Smooth muscle cell of the umbilical artery (primary cell): ENCODE data around the gene DNTT. TPM values are rescaled to one million over a fixed set of nuclear protein-coding genes. Genes with fewer than 3 reads are reported as not detected.

Experiments
- total RNA-seq: library from RNA; depleted of rRNA; stranded (reverse); fragments of >200 nt; gene quantifications from 2 replicates; pipeline ENCODE4 v1.2.3, GENCODE V29; 2014

Gene DNTT
- not detected in 2 replicates for total RNA-seq

GRCh38 chr10:96304230-96304629 is at the start of gene DNTT:
Gene DNTT, plus strand, starts transcription at chr10:96304434. Its CDS starts 64 bp downstream, at chr10:96304498.

GRCh38 chr10:96271016-96271815 is 33.0 kb upstream of the DNTT start, which contains the start of gene BLNK:
Gene BLNK, minus strand, starts transcription at chr10:96271569. Its CDS starts 171 bp downstream, at chr10:96271398.

GRCh38 chr10:96358851-96359540 is 54.8 kb downstream of the DNTT start, which contains the start of gene OPALIN:
Gene OPALIN, minus strand, starts transcription at chr10:96359002. Its CDS starts 106 bp downstream, at chr10:96358896.

Other genes with a start within 250 kb of the DNTT start
- gene ZNF518A, start 174.1 kb upstream of the DNTT start, total RNA-seq = 10.7 and 17.4 TPM in 2 replicates
- gene BLNK, start 32.9 kb upstream of the DNTT start, total RNA-seq = not detected in 2 replicates
- not detected in 2 replicates for gene OPALIN, start 54.6 kb downstream of the DNTT start, total RNA-seq
- under 0.01 and 0.60 TPM in 2 replicates for gene TLL2, start 209.5 kb downstream of the DNTT start, total RNA-seq